Peyer's patch (tissue), 4 donors: ENCODE measurements around the gene STOM.

ENCODE experiments used
- CTCF ChIP-seq, 6 experiments: fragments of 450-650 bp in 4 of 6; fragments of 200-600 bp in 2 of 6; sonication (generic) in 1 of 6; IDR thresholded peaks; one replicate each; pipeline ENCODE4 v1.5.1; 2017 to 2019; ENCODE audit warnings: antibody characterized with exemption in 6 of 6, mild to moderate bottlenecking in 3 of 6, moderate library complexity in 1 of 6
- POLR2A ChIP-seq, 2 donors: fragments of 450-650 bp; IDR thresholded peaks; one replicate each; pipeline ENCODE4 v1.5.1; 2017; ENCODE audit warnings: antibody characterized with exemption in 2 of 2, mild to moderate bottlenecking in 2 of 2, moderate library complexity in 2 of 2

- TF ChIP-seq CTCF (IDR thresholded peaks at IDR 0.05), result no peak
- TF ChIP-seq POLR2A (IDR thresholded peaks at IDR 0.05), result no peak
Observed at GRCh38 chr9:121362813-121363621, 7.0 kb downstream of the STOM start.
